ENCODE measurements around the gene CAP2.

DNA sequence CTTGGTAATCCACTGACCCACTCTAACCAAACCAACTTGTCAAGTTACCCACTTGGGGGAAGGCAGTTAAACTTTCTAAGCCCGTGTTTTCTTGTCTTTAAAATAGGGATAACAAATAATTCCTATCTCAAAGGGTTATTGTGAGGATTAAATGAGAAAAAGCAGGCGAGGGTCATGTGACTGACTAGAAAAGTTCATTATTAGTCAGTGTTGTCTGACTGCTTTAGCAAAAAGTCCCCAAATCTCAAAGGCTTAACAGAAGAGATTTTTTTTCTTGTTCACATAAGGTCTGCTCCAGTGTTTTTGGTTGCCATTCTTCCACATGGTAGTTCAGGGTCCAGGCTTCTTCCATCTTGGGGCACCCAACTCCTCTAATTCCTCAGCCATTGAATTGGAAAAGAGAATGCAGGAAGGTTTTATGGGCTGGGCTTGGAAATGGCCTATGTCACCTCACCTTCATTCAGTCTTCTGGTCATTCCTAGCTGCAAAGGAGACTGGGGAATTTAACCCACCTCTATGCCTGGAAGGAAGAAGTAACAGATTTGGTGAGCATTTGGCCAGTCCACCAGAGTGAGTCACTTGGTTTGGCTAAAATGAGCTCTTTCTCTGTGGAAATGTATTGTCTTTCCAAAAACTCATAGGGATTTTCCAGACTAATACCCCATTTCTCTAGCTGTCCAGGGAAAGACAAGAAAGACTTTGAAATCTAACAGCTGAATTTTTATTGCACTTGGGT is 77.0 kb downstream of the CAP2 start:
- no peak for TF ChIP-seq POLR2AphosphoS5 (IDR thresholded peaks at IDR 0.05)
- no peak for TF ChIP-seq POLR2A (IDR thresholded peaks at IDR 0.05)

Measured in suprapubic skin (tissue), 4 donors.